Vagina (tissue), 2 donors: ENCODE data around the gene RUBCN. TPM values are rescaled to one million over a fixed set of nuclear protein-coding genes. Genes with fewer than 3 reads are reported as not detected.

Source experiments
- DNase-seq, 2 donors: peaks; one replicate each; pipeline ENCODE4 v3.0.0-alpha.2; 2017; ENCODE audit errors: extremely low spot score in 2 of 2
- H3K27ac ChIP-seq: fragments of 200-600 bp; sonication (generic); one replicate; pipeline ENCODE4 v1.5.1; 2019
- H3K27me3 ChIP-seq: fragments of 200-600 bp; sonication (generic); one replicate; pipeline ENCODE4 v1.5.1; 2019
- H3K36me3 ChIP-seq, 2 donors: fragments of 200-600 bp; sonication (generic); one replicate each; pipeline ENCODE4 v1.5.1; 2017 to 2019
- H3K4me1 ChIP-seq: fragments of 200-600 bp; sonication (generic); one replicate; pipeline ENCODE4 v1.5.1; 2019
- H3K4me3 ChIP-seq, 2 donors: fragments of 200-600 bp; sonication (generic); 1 replicate in 1 of 2; 2 replicates in 1 of 2; pipeline ENCODE4 v1.5.1; 2016 to 2019
- H3K9me3 ChIP-seq: fragments of 200-600 bp; sonication (generic); one replicate; pipeline ENCODE4 v1.5.1; 2019
- CTCF ChIP-seq, 3 experiments: fragments of 450-650 bp in 2 of 3; fragments of 200-600 bp in 1 of 3; sonication (generic) in 1 of 3; IDR thresholded peaks; one replicate each; pipeline ENCODE4 v1.5.1; 2017 to 2019; ENCODE audit warnings: antibody characterized with exemption in 3 of 3, mild to moderate bottlenecking in 2 of 3, moderate library complexity in 2 of 3
- POLR2A ChIP-seq, 2 donors: fragments of 450-650 bp; IDR thresholded peaks; one replicate each; pipeline ENCODE4 v1.6.1; 2017; ENCODE audit warnings: antibody characterized with exemption in 2 of 2, mild to moderate bottlenecking in 2 of 2, moderate library complexity in 2 of 2
- POLR2AphosphoS5 ChIP-seq, 2 donors: sonication (generic); formaldehyde crosslinking; IDR thresholded peaks; one replicate each; pipeline ENCODE4 v1.9.0; 2017; ENCODE audit warnings: antibody characterized with exemption in 2 of 2, mild to moderate bottlenecking in 2 of 2, low read depth in 1 of 2; ENCODE audit not compliant: insufficient read depth in 1 of 2
- intact Hi-C: fragments of 100-400 bp; cut with DNase I; formaldehyde crosslinking; loops from one replicate; pipeline ENCODE4 v1.15.1; 2023
- total RNA-seq: library from RNA; depleted of rRNA; stranded (reverse); fragments of >200 nt; gene quantifications from one replicate; pipeline ENCODE4 v1.2.3, GENCODE V29; 2016

RUBCN gene
- total RNA-seq, 1 donor from 2014 or later, result 48.6 TPM

GRCh38 chr3:197690754-197691153 lies 46.0 kb downstream of the RUBCN start:
- H3K27ac ChIP-seq, result no peak overlapping the region
- no peaks in the 10 kb centered on the region for H3K27me3 ChIP-seq
- peaks cover 6 to 47% of the 10 kb centered on the region in 2 donors for H3K36me3 ChIP-seq
- H3K4me3 ChIP-seq, result no peak overlapping the region
- intact Hi-C loops, result no loop called here
- no peaks in the 10 kb centered on the region for H3K4me1 ChIP-seq
- no peak for TF ChIP-seq POLR2A (IDR thresholded peaks at IDR 0.05)
- TF ChIP-seq POLR2AphosphoS5 (IDR thresholded peaks at IDR 0.05; ENCODE audit: insufficient read depth in 1 of 2, low read depth in 1 of 2), result no peak
- no peak for TF ChIP-seq CTCF (IDR thresholded peaks at IDR 0.05)
- DNase-seq, result no peak
- H3K9me3 ChIP-seq, result no peaks in the 10 kb centered on the region

GRCh38 chr3:197687570-197687969 lies 49.1 kb downstream of the RUBCN start:
- intact Hi-C loops, result no loop called here
- Histone ChIP-seq H3K27me3 (no peaks in the 10 kb centered on the region), H3K36me3 (peaks cover 0 to 31% of the 10 kb centered on the region in 2 donors), H3K27ac (no peak overlapping the region), H3K4me1 (no peaks in the 10 kb centered on the region), H3K4me3 (no peak overlapping the region), H3K9me3 (no peaks in the 10 kb centered on the region)
- TF ChIP-seq POLR2A (IDR thresholded peaks at IDR 0.05) (no peak), POLR2AphosphoS5 (IDR thresholded peaks at IDR 0.05; ENCODE audit: insufficient read depth in 1 of 2, low read depth in 1 of 2) (no peak), CTCF (IDR thresholded peaks at IDR 0.05) (no peak)
- DNase-seq, result no peak

- no peaks in the 10 kb centered on the region for H3K4me1 ChIP-seq
- intact Hi-C loops, result no loop called here
- H3K27me3 ChIP-seq, result no peaks in the 10 kb centered on the region
- H3K9me3 ChIP-seq, result no peaks in the 10 kb centered on the region
- TF ChIP-seq POLR2A (IDR thresholded peaks at IDR 0.05) (no peak), POLR2AphosphoS5 (IDR thresholded peaks at IDR 0.05; ENCODE audit: insufficient read depth in 1 of 2, low read depth in 1 of 2) (no peak), CTCF (IDR thresholded peaks at IDR 0.05) (no peak)
- no peak for DNase-seq
- H3K36me3 ChIP-seq, result peaks cover 0 to 36% of the 10 kb centered on the region in 2 donors
- no peak overlapping the region for H3K27ac ChIP-seq
- H3K4me3 ChIP-seq, result no peak overlapping the region
These were observed 49.8 kb downstream of the RUBCN start for GRCh38 chr3:197686899-197687298.

GRCh38 chr3:197685546-197685945 lies 51.2 kb downstream of the RUBCN start:
- no peak for DNase-seq
- Histone ChIP-seq H3K36me3 (peaks cover 0 to 36% of the 10 kb centered on the region in 2 donors), H3K4me1 (no peaks in the 10 kb centered on the region), H3K4me3 (no peak overlapping the region), H3K27ac (no peak overlapping the region), H3K27me3 (no peaks in the 10 kb centered on the region), H3K9me3 (no peaks in the 10 kb centered on the region)
- intact Hi-C loops, result no loop called here
- no peak for TF ChIP-seq POLR2A (IDR thresholded peaks at IDR 0.05)
- no peak for TF ChIP-seq CTCF (IDR thresholded peaks at IDR 0.05)
- no peak for TF ChIP-seq POLR2AphosphoS5 (IDR thresholded peaks at IDR 0.05; ENCODE audit: insufficient read depth in 1 of 2, low read depth in 1 of 2)

- Histone ChIP-seq H3K27ac (no peak overlapping the region), H3K4me3 (no peak overlapping the region), H3K4me1 (no peaks in the 10 kb centered on the region), H3K27me3 (no peaks in the 10 kb centered on the region), H3K36me3 (peaks cover 0 to 33% of the 10 kb centered on the region in 2 donors), H3K9me3 (no peaks in the 10 kb centered on the region)
- TF ChIP-seq POLR2A (IDR thresholded peaks at IDR 0.05) (no peak), POLR2AphosphoS5 (IDR thresholded peaks at IDR 0.05; ENCODE audit: insufficient read depth in 1 of 2, low read depth in 1 of 2) (no peak), CTCF (IDR thresholded peaks at IDR 0.05) (no peak)
- no peak for DNase-seq
- intact Hi-C loops, result no loop called here
These were observed 53.5 kb downstream of the RUBCN start for GRCh38 chr3:197683191-197683590.
